Hepatocyte (in vitro differentiated cells): Measurements from ENCODE around the gene CHMP4B. TPM values are rescaled to one million over a fixed set of nuclear protein-coding genes. Genes with fewer than 3 reads are reported as not detected.

ENCODE experiments used
- DNase-seq: peaks from one replicate; pipeline ENCODE4 v3.0.0-alpha.2; 2016; ENCODE audit warnings: low spot score
- H2AFZ ChIP-seq: fragments of 200-600 bp; sonication (generic); 2 replicates; pipeline ENCODE4 v1.6.0; 2016; ENCODE audit warnings: antibody characterized with exemption, mild to moderate bottlenecking
- H3K27ac ChIP-seq: fragments of 200-600 bp; sonication (generic); 2 replicates; pipeline ENCODE4 v1.5.1; 2016; ENCODE audit warnings: mild to moderate bottlenecking
- H3K27me3 ChIP-seq: fragments of 200-600 bp; sonication (generic); 2 replicates; pipeline ENCODE4 v1.6.1; 2016
- H3K36me3 ChIP-seq: fragments of 200-600 bp; sonication (generic); replicated peaks from 2 replicates; pipeline ENCODE4 v1.5.1; 2016; ENCODE audit warnings: low read depth; ENCODE audit not compliant: insufficient read depth
- H3K4me1 ChIP-seq: fragments of 200-600 bp; sonication (generic); 2 replicates; pipeline ENCODE4 v1.5.1; 2016; ENCODE audit warnings: mild to moderate bottlenecking, moderate library complexity; ENCODE audit not compliant: insufficient read depth
- H3K4me2 ChIP-seq: fragments of 200-600 bp; sonication (generic); 2 replicates; pipeline ENCODE4 v1.6.0; 2016
- H3K4me3 ChIP-seq: fragments of 200-600 bp; sonication (generic); 2 replicates; pipeline ENCODE4 v1.5.1; 2016; ENCODE audit warnings: mild to moderate bottlenecking
- H3K79me2 ChIP-seq: fragments of 200-600 bp; sonication (generic); 2 replicates; pipeline ENCODE4 v1.6.0; 2017; ENCODE audit warnings: mild to moderate bottlenecking
- H3K9me2 ChIP-seq: fragments of 200-600 bp; sonication (generic); replicated peaks from 2 replicates; pipeline ENCODE4 v1.6.0; 2017; ENCODE audit warnings: mild to moderate bottlenecking; ENCODE audit not compliant: insufficient read depth
- H3K9me3 ChIP-seq: fragments of 200-600 bp; sonication (generic); 2 replicates; pipeline ENCODE4 v1.5.1; 2016; ENCODE audit warnings: low read depth, mild to moderate bottlenecking
- H4K20me1 ChIP-seq: fragments of 200-600 bp; sonication (generic); 2 replicates; pipeline ENCODE4 v1.6.0; 2016; ENCODE audit warnings: mild to moderate bottlenecking; ENCODE audit not compliant: insufficient read depth, poor library complexity, severe bottlenecking
- EZH2 ChIP-seq: fragments of 200-600 bp; sonication (generic); IDR thresholded peaks from 2 replicates; pipeline ENCODE4 v1.6.1; 2016; ENCODE audit warnings: antibody characterized with exemption, mild to moderate bottlenecking, borderline replicate concordance
- EZH2phosphoT487 ChIP-seq: fragments of 200-600 bp; sonication (generic); IDR thresholded peaks from one replicate; pipeline ENCODE4 v1.6.1; 2018; ENCODE audit warnings: antibody characterized with exemption, mild to moderate bottlenecking, low read depth, moderate library complexity; ENCODE audit not compliant: unreplicated experiment, severe bottlenecking
- WGBS: methylation state at CpG from one replicate; pipeline ENCODE4 v1.1.6; 2016; ENCODE audit warnings: low lambda C conversion rate; ENCODE audit errors: missing lambda C conversion rate; 5-methylcytosine and 5-hydroxymethylcytosine counted together
- polyA plus RNA-seq: library from polyadenylated mRNA; unstranded; fragments of >200 nt; fragmentation: Nextera tagmentation; extraction: Ambion mirVana; gene quantifications from 2 replicates; pipeline ENCODE4 v1.2.1, GENCODE V29; 2016
- total RNA-seq: library from RNA; depleted of rRNA; stranded (reverse); fragments of >200 nt; gene quantifications from 2 replicates; pipeline ENCODE4 v1.2.3, GENCODE V29; 2014
- TF ChIP-seq, protein P1 (sequence below): fragments of 200-600 bp; sonication (generic); IDR thresholded peaks from 2 replicates; pipeline ENCODE4 v1.5.1; 2016; ENCODE audit warnings: antibody characterized with exemption, mild to moderate bottlenecking; ENCODE audit not compliant: poor library complexity

The CHMP4B gene
- total and polyA plus RNA-seq, 2 experiments from 2014 or later, result 8.1 to 95.1 TPM

DNA sequence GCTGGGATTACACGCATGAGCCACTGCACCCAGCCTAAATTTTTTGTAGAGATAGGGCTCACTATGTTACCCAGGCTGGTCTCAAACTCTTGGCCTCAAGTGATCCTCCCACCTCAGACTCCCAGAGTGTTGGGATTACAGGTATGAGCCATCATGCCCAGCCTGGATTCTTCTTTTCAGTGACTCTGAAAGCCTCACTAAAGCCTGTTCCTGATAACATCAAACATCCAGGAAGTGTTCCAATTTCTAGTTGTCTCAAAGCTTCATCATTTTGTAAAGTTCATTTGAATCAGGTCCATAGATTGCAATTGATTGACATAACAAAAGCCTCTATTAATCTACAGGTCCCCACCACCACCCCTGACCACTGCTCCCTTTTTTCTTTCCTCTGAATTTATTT lies 29.2 kb upstream of the CHMP4B start:
- Histone ChIP-seq H3K27me3 (no peaks in the 10 kb centered on the region), H3K9me2 (no peaks in the 10 kb centered on the region)
- WGBS, result 90% methylated on average over 1 of the region's 1 CpG

DNA sequence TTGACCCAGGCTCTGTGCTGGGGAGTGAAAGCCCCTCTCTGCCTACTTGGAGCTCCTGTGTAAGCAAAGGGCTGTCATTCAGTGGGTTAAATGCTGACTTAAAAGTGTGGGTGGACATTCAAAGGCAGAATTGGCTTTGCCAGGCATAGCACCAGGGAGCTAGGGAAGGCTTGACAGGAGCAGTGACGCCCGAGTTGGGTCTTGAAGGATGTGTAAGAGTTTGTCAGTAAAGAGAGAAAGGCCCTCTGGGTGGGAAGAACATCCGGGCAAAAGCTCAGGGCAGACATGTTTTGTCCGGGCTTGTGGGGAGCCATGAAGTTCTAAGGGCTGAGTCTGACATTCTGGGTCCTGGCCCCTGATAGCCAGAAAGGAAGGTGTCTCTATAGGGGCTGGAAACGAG lies 27.9 kb upstream of the CHMP4B start:
- Histone ChIP-seq H3K27me3 (no peaks in the 10 kb centered on the region), H3K79me2 (no peaks in the 10 kb centered on the region), H2AFZ (no peak overlapping the region), H3K27ac (no peak overlapping the region), H3K9me3 (no peaks in the 10 kb centered on the region), H4K20me1 (no peaks in the 10 kb centered on the region), H3K4me2 (no peak overlapping the region), H3K4me1 (peaks cover 4% of the 10 kb centered on the region), H3K9me2 (no peaks in the 10 kb centered on the region), H3K36me3 (no peaks in the 10 kb centered on the region), H3K4me3 (no peak overlapping the region)
- no peak for DNase-seq
- WGBS, result 83% methylated on average over 5 of the region's 5 CpGs
- TF ChIP-seq, protein P1, sequence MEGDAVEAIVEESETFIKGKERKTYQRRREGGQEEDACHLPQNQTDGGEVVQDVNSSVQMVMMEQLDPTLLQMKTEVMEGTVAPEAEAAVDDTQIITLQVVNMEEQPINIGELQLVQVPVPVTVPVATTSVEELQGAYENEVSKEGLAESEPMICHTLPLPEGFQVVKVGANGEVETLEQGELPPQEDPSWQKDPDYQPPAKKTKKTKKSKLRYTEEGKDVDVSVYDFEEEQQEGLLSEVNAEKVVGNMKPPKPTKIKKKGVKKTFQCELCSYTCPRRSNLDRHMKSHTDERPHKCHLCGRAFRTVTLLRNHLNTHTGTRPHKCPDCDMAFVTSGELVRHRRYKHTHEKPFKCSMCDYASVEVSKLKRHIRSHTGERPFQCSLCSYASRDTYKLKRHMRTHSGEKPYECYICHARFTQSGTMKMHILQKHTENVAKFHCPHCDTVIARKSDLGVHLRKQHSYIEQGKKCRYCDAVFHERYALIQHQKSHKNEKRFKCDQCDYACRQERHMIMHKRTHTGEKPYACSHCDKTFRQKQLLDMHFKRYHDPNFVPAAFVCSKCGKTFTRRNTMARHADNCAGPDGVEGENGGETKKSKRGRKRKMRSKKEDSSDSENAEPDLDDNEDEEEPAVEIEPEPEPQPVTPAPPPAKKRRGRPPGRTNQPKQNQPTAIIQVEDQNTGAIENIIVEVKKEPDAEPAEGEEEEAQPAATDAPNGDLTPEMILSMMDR, result no peak
- TF ChIP-seq EZH2 (no peak), EZH2phosphoT487 (no peak)

More for the DNA sequence above, 29.2 kb upstream of the CHMP4B start:
- H3K4me3 ChIP-seq, result no peak overlapping the region
- no peaks in the 10 kb centered on the region for H4K20me1 ChIP-seq
- no peak overlapping the region for H3K27ac ChIP-seq
- H3K4me2 ChIP-seq, result no peak overlapping the region
- TF ChIP-seq, protein P1, result no peak
- TF ChIP-seq EZH2, result no peak
- TF ChIP-seq EZH2phosphoT487, result no peak
- no peaks in the 10 kb centered on the region for H3K79me2 ChIP-seq
- H3K36me3 ChIP-seq, result no peaks in the 10 kb centered on the region
- H2AFZ ChIP-seq, result no peak overlapping the region
- H3K9me3 ChIP-seq, result no peaks in the 10 kb centered on the region
- no peak for DNase-seq
- H3K4me1 ChIP-seq, result peaks cover 4% of the 10 kb centered on the region

DNA sequence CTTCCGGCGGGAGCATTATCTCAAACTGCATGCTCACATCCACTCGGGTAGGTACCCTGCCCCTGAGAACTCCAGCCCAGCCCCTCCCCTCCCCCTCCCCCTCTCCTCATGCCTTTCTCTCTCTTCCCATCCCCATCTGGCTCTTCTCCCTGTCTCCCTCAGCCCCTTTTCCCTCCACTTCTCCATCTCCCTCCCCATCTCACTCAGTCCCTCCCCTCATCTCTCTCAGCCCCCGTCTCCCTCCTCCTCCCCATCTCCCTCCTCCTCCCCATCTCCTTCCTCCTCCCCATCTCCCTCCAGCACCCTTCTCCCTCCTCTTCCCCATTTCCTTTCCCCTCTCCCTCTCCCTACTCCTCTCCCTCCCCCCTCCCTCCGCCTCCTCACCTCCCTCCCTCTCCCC lies 27.3 kb upstream of the CHMP4B start:
- H3K4me1 ChIP-seq, result peaks cover 8% of the 10 kb centered on the region
- WGBS, result no CpG with 5 or more reads among the region's 5 CpGs
- no peaks in the 10 kb centered on the region for H3K9me3 ChIP-seq
- no peak overlapping the region for H3K27ac ChIP-seq
- DNase-seq, result no peak
- H3K9me2 ChIP-seq, result no peaks in the 10 kb centered on the region
- H4K20me1 ChIP-seq, result no peaks in the 10 kb centered on the region
- no peak overlapping the region for H2AFZ ChIP-seq
- no peaks in the 10 kb centered on the region for H3K36me3 ChIP-seq
- no peak for TF ChIP-seq EZH2
- TF ChIP-seq, protein P1, result no peak
- no peak for TF ChIP-seq EZH2phosphoT487
- H3K27me3 ChIP-seq, result no peaks in the 10 kb centered on the region
- no peak overlapping the region for H3K4me3 ChIP-seq
- H3K4me2 ChIP-seq, result no peak overlapping the region
- H3K79me2 ChIP-seq, result no peaks in the 10 kb centered on the region

DNA sequence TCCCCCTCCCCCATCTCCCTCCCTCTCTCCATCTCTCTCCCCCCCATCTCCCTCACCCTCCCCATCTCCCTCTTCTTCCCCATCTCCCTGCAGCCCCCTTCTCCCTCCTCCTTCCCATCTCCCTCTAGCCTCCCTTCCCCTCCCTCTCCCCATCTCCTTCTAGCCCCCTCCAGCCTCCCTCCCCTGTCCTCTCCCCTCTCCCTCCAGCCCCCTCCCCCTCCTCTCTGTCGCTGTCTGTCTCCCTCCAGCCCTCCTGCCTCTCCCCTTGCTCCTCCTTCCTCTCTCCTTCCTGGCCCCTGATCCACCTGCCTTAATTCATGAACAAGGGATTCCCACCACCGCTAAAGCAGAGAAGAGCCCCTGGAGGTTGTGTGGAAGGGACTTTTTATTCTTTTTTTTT lies 26.9 kb upstream of the CHMP4B start:
- H3K9me3 ChIP-seq, result no peaks in the 10 kb centered on the region
- no peaks in the 10 kb centered on the region for H4K20me1 ChIP-seq
- 60% methylated on average over 2 of the region's 2 CpGs for WGBS
- H3K4me3 ChIP-seq, result no peak overlapping the region
- no peak for DNase-seq
- H3K36me3 ChIP-seq, result no peaks in the 10 kb centered on the region
- no peaks in the 10 kb centered on the region for H3K27me3 ChIP-seq
- no peaks in the 10 kb centered on the region for H3K9me2 ChIP-seq
- H3K4me2 ChIP-seq, result no peak overlapping the region
- no peak overlapping the region for H2AFZ ChIP-seq
- no peak overlapping the region for H3K27ac ChIP-seq
- peaks cover 10% of the 10 kb centered on the region for H3K4me1 ChIP-seq
- no peaks in the 10 kb centered on the region for H3K79me2 ChIP-seq
- TF ChIP-seq EZH2phosphoT487, result no peak
- TF ChIP-seq, protein P1, result no peak
- no peak for TF ChIP-seq EZH2
